Calu3 (cell line): ENCODE data around the gene ODR4. TPM values are rescaled to one million over a fixed set of nuclear protein-coding genes. Genes with fewer than 3 reads are reported as not detected.

Experiments used
- Bru-seq: library from RNA; stranded (reverse); fragments of 400-500 nt; gene quantifications from one replicate; lab custom pipeline; 2021; lab: Mats Ljungman, UMichigan
- BruChase-seq, 2 experiments: library from RNA; stranded (reverse); fragments of 400-500 nt; gene quantifications; one replicate each; lab custom pipeline; 2021; lab: Mats Ljungman, UMichigan
- BruUV-seq: library from RNA; stranded (reverse); fragments of 400-500 nt; replicated peaks from 2 replicates; lab custom pipeline; 2021; lab: Mats Ljungman, UMichigan
- CTCF ChIA-PET: fragments of 300-600 bp; sonication (Branson Sonifier 250); formaldehyde crosslinking; loops from one replicate; lab custom pipeline; 2022; ENCODE audit warnings: antibody characterized with exemption; lab: Charles Lee
- DNase-seq: peaks from one replicate; pipeline ENCODE4 v3.0.0; 2022
- H3K27ac Mint-ChIP-seq: one replicate; pipeline ENCODE4 v1.8.0; 2022; ENCODE audit warnings: mixed read lengths; ENCODE audit not compliant: unreplicated experiment
- H3K27me3 Mint-ChIP-seq: one replicate; pipeline ENCODE4 v1.8.0; 2022; ENCODE audit warnings: mixed read lengths; ENCODE audit not compliant: unreplicated experiment
- H3K36me3 Mint-ChIP-seq: one replicate; pipeline ENCODE4 v1.8.0; 2022; ENCODE audit warnings: mild to moderate bottlenecking, moderate library complexity, mixed read lengths; ENCODE audit not compliant: insufficient read depth, unreplicated experiment
- H3K4me1 Mint-ChIP-seq: one replicate; pipeline ENCODE4 v1.8.0; 2022; ENCODE audit warnings: mild to moderate bottlenecking, low read depth, mixed read lengths; ENCODE audit not compliant: unreplicated experiment
- H3K4me3 Mint-ChIP-seq: one replicate; pipeline ENCODE4 v1.8.0; 2022; ENCODE audit warnings: mild to moderate bottlenecking, low read depth, moderate library complexity, mixed read lengths; ENCODE audit not compliant: unreplicated experiment
- H3K9me3 Mint-ChIP-seq: one replicate; pipeline ENCODE4 v1.8.0; 2022; ENCODE audit warnings: low read depth, mixed read lengths; ENCODE audit not compliant: unreplicated experiment
- intact Hi-C: fragments of 100-400 bp; cut with micrococcal nuclease; formaldehyde crosslinking; loops from one replicate; pipeline ENCODE4 v1.10.0; 2022; ENCODE audit not compliant: unreplicated experiment
- long read RNA-seq: library from polyadenylated mRNA; stranded (forward); transcript quantifications from one replicate; pipeline ENCODE4 v2.0.0, GENCODE V29; 2022
- total RNA-seq: library from RNA; stranded (reverse); gene quantifications from 2 replicates; pipeline ENCODE4 v1.2.3, GENCODE V29; 2022
- TF ChIP-seq, protein P1 (sequence below): fragments of 200-600 bp; IDR thresholded peaks from one replicate; pipeline ENCODE4 v1.8.0; 2022; ENCODE audit warnings: antibody characterized with exemption; ENCODE audit not compliant: unreplicated experiment

ODR4 gene
- 29.6 and 30.4 TPM in 2 replicates for total RNA-seq
- percentile 91 among the genes with signal in this experiment for Bru-seq, nascent RNA
- BruChase-seq, experiment 1, labeled RNA remaining after a 6-hour chase: percentile 88 among the genes with signal in this experiment
- BruChase-seq, experiment 2, labeled RNA remaining after a 2-hour chase: percentile 89 among the genes with signal in this experiment
- long read RNA-seq, transcript ODR4-201 (14 exons, 3,792 nt): major isoform, 43 of 59 reads
- long read RNA-seq, partial matches to known transcripts: 0 of 59 reads
- long read RNA-seq, other reads (novel, unspliced or antisense): 15 of 59 reads

DNA sequence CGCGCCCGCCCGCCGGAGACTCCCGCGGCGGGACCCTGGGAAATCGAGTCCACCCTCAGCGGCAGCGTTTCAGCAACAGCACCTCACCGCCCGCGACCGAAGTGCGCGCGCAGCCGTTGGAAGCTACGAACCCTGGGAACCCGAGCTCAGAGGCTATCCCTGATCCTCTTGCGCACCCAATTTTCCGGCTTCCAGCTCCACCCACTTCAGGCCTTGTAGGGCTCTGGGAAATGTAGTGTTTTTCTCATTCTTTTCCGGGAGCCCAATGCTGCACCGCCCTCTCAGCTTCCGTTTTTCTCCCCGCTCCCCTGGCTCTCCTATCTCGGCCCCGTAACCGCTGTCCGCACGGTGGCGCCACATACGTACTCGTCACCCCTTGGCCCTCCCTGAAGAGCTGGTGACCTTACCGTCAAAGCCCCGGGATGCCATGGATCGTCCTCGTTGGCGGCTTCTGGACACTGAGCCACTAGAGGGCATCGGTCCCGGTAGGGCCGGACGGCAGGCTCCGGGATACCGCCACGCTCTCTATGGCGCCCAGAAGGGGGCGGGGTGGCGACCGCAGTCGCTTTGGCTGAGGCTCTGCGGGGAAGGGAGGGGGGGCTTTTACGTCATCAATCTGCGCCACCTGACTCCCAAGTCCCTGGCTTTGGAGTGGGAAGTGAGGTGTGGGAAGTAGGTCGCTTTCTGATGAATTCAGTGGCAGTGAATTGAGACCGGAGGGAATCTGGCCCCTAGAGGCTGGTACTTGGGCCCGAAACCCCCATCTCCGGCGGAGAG, at the start of gene ODR4, which contains the start of gene TPR:
Gene ODR4, plus strand, starts transcription at position 687 of the 777 bp plus-strand sequence. CDS start 3,948 bp downstream, outside the sequence.
Gene TPR, minus strand, starts transcription at position 102 of the 777 bp plus-strand sequence. CDS start 225 bp downstream, outside the sequence.
- Mint-ChIP-seq H3K4me3 (peak within 1 kb of the TSS; percentile 93), H3K4me1 (peaks cover 8% of the 10 kb centered on the region), H3K27ac (peak within 1 kb of the TSS; percentile 96), H3K36me3 (peaks cover 70% of the 10 kb centered on the region), H3K9me3 (no peaks in the 10 kb centered on the region), H3K27me3 (no peaks in the 10 kb centered on the region)
- DNase-seq: peak; percentile 98
- CTCF ChIA-PET: interaction anchor here (0.6 to 1.6 kb wide), 20 partner anchors 10 to 729 kb away, joined by 3 to 9 read pairs (median 3); no protein-coding TSS in a partner anchor
- TF ChIP-seq, protein P1, sequence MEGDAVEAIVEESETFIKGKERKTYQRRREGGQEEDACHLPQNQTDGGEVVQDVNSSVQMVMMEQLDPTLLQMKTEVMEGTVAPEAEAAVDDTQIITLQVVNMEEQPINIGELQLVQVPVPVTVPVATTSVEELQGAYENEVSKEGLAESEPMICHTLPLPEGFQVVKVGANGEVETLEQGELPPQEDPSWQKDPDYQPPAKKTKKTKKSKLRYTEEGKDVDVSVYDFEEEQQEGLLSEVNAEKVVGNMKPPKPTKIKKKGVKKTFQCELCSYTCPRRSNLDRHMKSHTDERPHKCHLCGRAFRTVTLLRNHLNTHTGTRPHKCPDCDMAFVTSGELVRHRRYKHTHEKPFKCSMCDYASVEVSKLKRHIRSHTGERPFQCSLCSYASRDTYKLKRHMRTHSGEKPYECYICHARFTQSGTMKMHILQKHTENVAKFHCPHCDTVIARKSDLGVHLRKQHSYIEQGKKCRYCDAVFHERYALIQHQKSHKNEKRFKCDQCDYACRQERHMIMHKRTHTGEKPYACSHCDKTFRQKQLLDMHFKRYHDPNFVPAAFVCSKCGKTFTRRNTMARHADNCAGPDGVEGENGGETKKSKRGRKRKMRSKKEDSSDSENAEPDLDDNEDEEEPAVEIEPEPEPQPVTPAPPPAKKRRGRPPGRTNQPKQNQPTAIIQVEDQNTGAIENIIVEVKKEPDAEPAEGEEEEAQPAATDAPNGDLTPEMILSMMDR: peak; percentile 70
- intact Hi-C loops: no loop called here
- no TSS peak for BruUV-seq

DNA sequence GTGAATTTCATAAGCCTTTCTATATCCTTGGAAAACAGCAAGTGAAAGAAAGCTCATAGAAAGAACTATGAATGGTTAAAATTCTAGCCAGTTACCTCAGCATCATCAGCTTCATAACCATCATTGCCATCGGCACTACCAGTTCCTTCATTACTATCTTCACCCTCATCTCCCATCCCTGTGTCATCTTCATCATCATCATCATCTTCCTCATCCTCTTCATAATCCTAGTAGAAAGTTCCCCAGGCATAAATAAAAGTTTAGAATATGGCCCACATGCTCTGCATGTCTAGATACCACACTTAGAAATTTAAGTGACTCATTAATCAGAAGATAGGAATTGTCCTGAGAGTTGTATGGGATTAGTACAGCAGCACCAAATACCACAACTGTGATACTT, 49.6 kb upstream of the ODR4 start:
- no peak overlapping the region for H3K4me3 Mint-ChIP-seq
- H3K9me3 Mint-ChIP-seq: no peaks in the 10 kb centered on the region
- DNase-seq: no peak
- CTCF ChIA-PET: interaction anchor here (0.6 to 1.5 kb wide), 3 partner anchors 9 to 606 kb away, joined by 3 to 5 read pairs (median 4); no protein-coding TSS in a partner anchor
- BruUV-seq: no TSS peak
- TF ChIP-seq, protein P1: no peak
- H3K27ac Mint-ChIP-seq: no peak overlapping the region
- H3K36me3 Mint-ChIP-seq: peaks cover 63% of the 10 kb centered on the region
- H3K4me1 Mint-ChIP-seq: no peaks in the 10 kb centered on the region
- intact Hi-C loops: loop anchor here (5.0 kb wide), 1 partner anchor 36 kb away; no protein-coding TSS in a partner anchor
- H3K27me3 Mint-ChIP-seq: no peaks in the 10 kb centered on the region

DNA sequence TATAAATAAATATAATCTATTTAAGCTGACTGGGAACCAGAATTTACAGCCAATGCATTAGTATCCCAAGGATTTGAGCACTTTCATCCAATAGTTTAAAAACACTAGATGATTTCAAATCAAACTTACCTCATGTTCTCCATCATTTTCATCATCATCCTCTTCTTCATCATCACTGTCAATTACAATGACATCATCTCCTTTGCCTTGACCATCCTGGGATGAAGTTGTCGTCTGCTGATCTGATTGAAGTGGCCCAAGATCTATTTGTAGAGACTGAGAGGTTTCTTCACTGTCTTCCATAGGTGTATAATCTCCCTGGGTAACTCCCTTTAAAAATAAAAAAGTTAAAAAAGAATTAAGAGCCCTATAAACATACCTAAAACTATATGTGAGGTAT, 48.3 kb upstream of the ODR4 start:
- DNase-seq: no peak
- Mint-ChIP-seq H3K4me1 (no peaks in the 10 kb centered on the region), H3K27ac (no peak overlapping the region), H3K9me3 (no peaks in the 10 kb centered on the region), H3K27me3 (no peaks in the 10 kb centered on the region), H3K4me3 (no peak overlapping the region), H3K36me3 (peaks cover 56% of the 10 kb centered on the region)
- TF ChIP-seq, protein P1: no peak
- intact Hi-C loops: loop anchor here (5.0 kb wide), 1 partner anchor 35 kb away; no protein-coding TSS in a partner anchor
- CTCF ChIA-PET: no interaction called here
- BruUV-seq: no TSS peak

DNA sequence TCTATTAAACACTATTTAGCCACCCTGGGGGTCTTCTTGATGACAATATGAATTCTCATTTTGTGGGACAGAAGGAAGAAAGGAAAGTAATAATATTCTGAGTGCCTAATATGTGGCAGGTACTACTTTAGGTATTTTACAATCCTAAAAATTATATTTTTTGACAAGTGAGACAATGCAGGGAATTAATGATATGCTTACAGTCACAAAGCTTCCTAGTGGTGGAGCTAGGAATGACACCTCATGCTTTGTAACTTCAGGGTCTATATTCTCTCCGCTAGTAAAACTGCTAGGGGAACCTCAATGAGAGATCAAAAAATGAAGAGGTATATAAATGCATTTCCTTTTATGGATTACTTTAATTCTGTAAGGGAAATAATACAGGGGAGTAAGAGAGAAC, 44.9 kb upstream of the ODR4 start:
- no peak overlapping the region for H3K4me3 Mint-ChIP-seq
- H3K4me1 Mint-ChIP-seq: no peaks in the 10 kb centered on the region
- BruUV-seq: no TSS peak
- H3K27ac Mint-ChIP-seq: no peak overlapping the region
- no peaks in the 10 kb centered on the region for H3K27me3 Mint-ChIP-seq
- intact Hi-C loops: no loop called here
- CTCF ChIA-PET: interaction anchor here (0.6 to 1.1 kb wide), 2 partner anchors 14 to 51 kb away, joined by 3 to 6 read pairs; no protein-coding TSS in a partner anchor
- no peaks in the 10 kb centered on the region for H3K9me3 Mint-ChIP-seq
- DNase-seq: no peak
- TF ChIP-seq, protein P1: no peak
- H3K36me3 Mint-ChIP-seq: peaks cover 50% of the 10 kb centered on the region
